Measurements from ENCODE around the gene TP53I11.

Gene TP53I11

DNA sequence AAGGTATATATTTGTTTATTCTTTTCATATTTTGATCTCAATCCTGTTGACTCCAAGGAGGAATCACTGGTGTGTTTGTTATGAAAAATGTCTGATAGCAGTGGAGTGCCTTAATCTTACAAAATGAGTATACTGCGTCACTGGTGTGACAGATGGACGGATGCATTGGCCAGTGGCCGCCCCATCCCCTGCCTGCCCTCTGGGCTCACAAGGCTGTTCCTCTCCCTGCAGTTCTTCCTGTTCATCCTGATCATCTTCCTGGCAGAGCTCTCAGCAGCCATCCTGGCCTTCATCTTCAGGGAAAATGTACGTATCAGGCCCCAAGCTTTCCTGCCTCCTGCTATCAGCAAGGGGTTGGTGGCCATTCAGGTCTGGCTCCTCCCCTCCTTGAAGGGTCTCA, 32.9 kb downstream of the TP53I11 start:
- no peak overlapping the region for H3K4me3 ChIP-seq (ENCODE audit: low read depth, low read length)
- TF ChIP-seq, protein P1, sequence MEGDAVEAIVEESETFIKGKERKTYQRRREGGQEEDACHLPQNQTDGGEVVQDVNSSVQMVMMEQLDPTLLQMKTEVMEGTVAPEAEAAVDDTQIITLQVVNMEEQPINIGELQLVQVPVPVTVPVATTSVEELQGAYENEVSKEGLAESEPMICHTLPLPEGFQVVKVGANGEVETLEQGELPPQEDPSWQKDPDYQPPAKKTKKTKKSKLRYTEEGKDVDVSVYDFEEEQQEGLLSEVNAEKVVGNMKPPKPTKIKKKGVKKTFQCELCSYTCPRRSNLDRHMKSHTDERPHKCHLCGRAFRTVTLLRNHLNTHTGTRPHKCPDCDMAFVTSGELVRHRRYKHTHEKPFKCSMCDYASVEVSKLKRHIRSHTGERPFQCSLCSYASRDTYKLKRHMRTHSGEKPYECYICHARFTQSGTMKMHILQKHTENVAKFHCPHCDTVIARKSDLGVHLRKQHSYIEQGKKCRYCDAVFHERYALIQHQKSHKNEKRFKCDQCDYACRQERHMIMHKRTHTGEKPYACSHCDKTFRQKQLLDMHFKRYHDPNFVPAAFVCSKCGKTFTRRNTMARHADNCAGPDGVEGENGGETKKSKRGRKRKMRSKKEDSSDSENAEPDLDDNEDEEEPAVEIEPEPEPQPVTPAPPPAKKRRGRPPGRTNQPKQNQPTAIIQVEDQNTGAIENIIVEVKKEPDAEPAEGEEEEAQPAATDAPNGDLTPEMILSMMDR (IDR thresholded peaks at IDR 0.05; ENCODE audit: low read depth, low read length): no peak

DNA sequence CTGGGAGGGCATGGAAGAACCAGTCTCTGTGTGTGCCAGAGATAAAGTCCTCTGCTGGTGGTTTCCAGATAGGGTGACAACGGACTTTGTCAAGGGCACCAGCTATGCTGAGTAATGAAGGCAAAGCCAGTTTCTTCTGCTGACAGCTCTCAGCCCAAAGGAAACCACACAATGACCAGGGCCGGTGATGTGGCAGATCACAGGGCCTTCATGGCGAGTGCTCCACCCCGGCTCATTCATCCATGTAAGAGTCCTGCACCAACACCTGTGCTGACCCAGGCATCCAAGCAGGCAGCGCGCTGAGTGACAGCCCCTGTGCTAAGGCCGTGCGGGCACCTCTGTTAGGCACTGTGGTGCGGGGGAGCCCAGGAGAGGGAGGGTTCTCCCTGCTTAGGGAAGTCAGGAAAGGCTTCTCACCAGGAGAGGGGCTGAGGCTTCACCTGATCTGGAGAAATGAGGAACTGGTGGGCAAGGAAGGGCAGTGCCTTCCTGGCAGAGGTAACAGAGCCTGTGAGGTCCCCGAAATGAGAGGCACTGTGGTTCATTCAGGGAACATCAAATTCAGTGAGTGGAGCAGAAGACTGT, 33.8 kb downstream of the TP53I11 start:
- H3K4me3 ChIP-seq (ENCODE audit: low read depth, low read length): no peak overlapping the region
- TF ChIP-seq, protein P1 (IDR thresholded peaks at IDR 0.05; ENCODE audit: low read depth, low read length): no peak

DNA sequence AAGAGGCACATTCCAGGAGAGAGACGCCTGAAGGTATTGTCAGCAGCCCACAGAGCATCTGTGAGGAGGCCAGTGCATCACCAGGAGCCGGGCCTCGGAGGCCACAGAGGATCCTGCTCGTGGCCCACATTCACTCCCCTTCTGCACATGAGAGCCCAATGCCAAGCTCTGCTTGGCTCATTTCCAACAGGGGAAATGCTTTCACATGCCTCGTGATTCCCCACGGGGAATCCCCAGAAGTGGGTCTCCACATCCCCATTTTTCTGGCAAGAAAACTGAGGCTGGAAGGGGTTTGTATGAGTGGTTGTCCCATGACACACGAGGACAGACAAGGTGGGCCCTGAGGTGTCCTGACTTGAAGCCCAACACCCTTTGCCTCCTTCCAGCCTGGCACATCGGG, 34.4 kb downstream of the TP53I11 start:
- no peak overlapping the region for H3K4me3 ChIP-seq (ENCODE audit: low read depth, low read length)
- TF ChIP-seq, protein P1 (IDR thresholded peaks at IDR 0.05; ENCODE audit: low read depth, low read length): no peak

DNA sequence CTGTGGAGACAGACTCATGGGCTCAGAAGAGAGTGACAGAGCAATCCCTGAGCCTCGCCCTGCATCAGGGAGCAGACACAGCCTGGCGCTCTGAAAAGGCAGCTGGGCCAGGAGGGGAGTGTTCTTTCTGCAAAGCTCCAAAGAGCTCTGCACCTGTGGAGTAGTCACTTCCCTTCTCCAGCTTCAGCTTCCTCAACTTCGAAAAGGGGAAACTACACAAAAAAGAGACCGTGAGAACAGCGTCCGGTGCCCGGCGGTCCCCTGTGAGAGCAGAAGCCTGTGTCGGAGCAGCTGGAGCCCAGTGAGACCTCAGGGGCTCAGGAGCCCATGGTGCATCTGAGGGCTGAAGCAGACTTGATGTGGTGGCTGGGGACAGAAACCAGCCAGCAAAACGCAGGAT, 35.1 kb downstream of the TP53I11 start:
- H3K4me3 ChIP-seq (ENCODE audit: low read depth, low read length): no peak overlapping the region
- TF ChIP-seq, protein P1 (IDR thresholded peaks at IDR 0.05; ENCODE audit: low read depth, low read length): no peak

DNA sequence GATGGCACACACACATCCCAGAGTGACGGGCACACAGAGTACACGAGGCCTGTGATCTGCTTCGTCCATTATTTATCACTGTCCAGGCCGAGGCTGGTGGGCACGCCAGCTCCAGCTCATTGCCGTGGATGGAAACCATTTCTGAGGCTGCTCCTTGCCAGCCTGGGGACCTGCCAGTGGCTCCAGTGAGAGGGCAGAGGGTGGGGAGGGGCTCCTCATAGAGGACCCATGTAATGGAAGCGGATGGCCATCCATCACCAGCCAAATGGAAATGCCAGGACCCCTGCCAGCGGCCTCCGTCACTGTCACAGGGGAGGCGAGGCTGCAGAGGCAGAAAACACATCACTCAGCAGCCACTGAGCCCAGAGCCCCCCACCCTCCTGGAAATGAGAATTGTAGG, 35.7 kb downstream of the TP53I11 start:
- TF ChIP-seq, protein P1 (IDR thresholded peaks at IDR 0.05; ENCODE audit: low read depth, low read length): no peak
- H3K4me3 ChIP-seq (ENCODE audit: low read depth, low read length): no peak overlapping the region

DNA sequence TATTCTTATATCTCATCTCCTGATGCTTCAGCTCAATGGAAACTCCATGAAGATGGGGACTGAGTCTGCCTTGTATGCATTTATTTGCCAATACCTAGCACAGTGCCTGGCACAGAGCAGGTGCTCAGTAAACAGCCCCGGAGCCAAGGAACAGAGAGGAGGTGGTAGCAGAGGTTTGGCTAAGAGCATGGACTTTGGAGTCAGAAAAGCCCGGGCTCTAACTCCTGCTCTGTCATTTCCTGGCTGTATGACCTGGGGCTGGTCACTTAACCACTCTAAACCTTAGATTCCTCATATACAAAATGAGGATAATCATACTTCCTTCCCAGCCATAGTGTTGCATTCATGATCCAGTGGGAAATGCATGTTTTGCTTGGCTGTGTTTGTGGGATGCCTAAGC, 36.6 kb downstream of the TP53I11 start:
- H3K4me3 ChIP-seq (ENCODE audit: low read depth, low read length): no peak overlapping the region
- TF ChIP-seq, protein P1 (IDR thresholded peaks at IDR 0.05; ENCODE audit: low read depth, low read length): no peak

DNA sequence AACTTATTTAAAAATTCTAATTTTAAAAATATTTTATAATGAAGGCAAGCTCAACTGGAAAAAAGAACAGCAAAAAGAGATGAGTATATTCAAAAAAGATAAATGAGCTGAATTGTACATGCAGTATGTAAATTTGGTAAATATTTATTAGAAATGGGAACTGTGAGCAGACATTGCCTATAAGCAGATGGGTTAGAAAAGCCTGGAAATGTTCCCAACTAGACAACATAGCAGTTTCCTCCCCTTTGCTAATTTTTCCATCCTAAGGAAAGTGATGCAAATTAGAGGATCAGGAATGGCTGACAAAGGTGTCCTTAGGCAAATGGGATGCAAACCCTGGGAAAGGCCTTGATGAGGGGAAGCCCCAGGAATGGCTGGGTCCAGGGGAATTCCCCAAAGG, 37.2 kb downstream of the TP53I11 start:
- TF ChIP-seq, protein P1 (IDR thresholded peaks at IDR 0.05; ENCODE audit: low read depth, low read length): no peak
- H3K4me3 ChIP-seq (ENCODE audit: low read depth, low read length): no peak overlapping the region

All from WI38 (cell line).